Trophoblast cell (in vitro differentiated cells and primary cell): ENCODE results near the gene ARHGEF11.
A peak's percentile ranks its signal among the peaks of the same experiment; 100 is the strongest.

Experiments used
- DNase-seq, 2 donors: peaks; one replicate each; pipeline ENCODE4 v3.0.0-alpha.2; 2016
- H2AFZ ChIP-seq: 2 replicates; pipeline ENCODE4 v1.6.1; 2013; ENCODE audit warnings: low read length, moderate library complexity, mild to moderate bottlenecking; ENCODE audit not compliant: insufficient read depth, poor library complexity
- H2AK5ac ChIP-seq: 2 replicates; pipeline ENCODE4 v1.6.1; 2013; ENCODE audit warnings: mild to moderate bottlenecking, low read length
- H2BK120ac ChIP-seq: 2 replicates; pipeline ENCODE4 v1.6.1; 2013; ENCODE audit warnings: low read length, mild to moderate bottlenecking, moderate library complexity; ENCODE audit not compliant: insufficient read depth, poor library complexity
- H2BK12ac ChIP-seq: 2 replicates; pipeline ENCODE4 v1.6.1; 2013; ENCODE audit warnings: mild to moderate bottlenecking, low read length, moderate library complexity
- H2BK5ac ChIP-seq: 2 replicates; pipeline ENCODE4 v1.6.1; 2013; ENCODE audit warnings: low read length, low read depth, moderate library complexity, mild to moderate bottlenecking; ENCODE audit not compliant: poor library complexity
- H3K14ac ChIP-seq: 2 replicates; pipeline ENCODE4 v1.6.1; 2013; ENCODE audit warnings: mild to moderate bottlenecking, low read length
- H3K18ac ChIP-seq: 2 replicates; pipeline ENCODE4 v1.6.1; 2013; ENCODE audit warnings: mild to moderate bottlenecking, low read length
- H3K23ac ChIP-seq: 2 replicates; pipeline ENCODE4 v1.6.1; 2013; ENCODE audit warnings: low read length
- H3K27ac ChIP-seq: 2 replicates; pipeline ENCODE4 v1.5.1; 2013; ENCODE audit warnings: low read depth, mild to moderate bottlenecking, inconsistent platforms, low read length, moderate library complexity
- H3K27me3 ChIP-seq: 2 replicates; pipeline ENCODE4 v1.6.1; 2013; ENCODE audit warnings: inconsistent platforms, mild to moderate bottlenecking, low read length, moderate library complexity; ENCODE audit not compliant: insufficient read depth
- H3K36me3 ChIP-seq, 2 experiments: 1 replicate in 1 of 2; 2 replicates in 1 of 2; pipeline ENCODE4 v1.6.1; 2013; ENCODE audit warnings: low read length in 2 of 2, mild to moderate bottlenecking in 2 of 2, moderate library complexity in 1 of 2; ENCODE audit not compliant: insufficient read depth in 2 of 2, control insufficient read depth in 1 of 2
- H3K4ac ChIP-seq: 2 replicates; pipeline ENCODE4 v1.6.1; 2013; ENCODE audit warnings: low read depth, mild to moderate bottlenecking, low read length, moderate library complexity
- H3K4me1 ChIP-seq, 2 experiments: 1 replicate in 1 of 2; 2 replicates in 1 of 2; pipeline ENCODE4 v1.6.1; 2013; ENCODE audit warnings: low read length in 2 of 2, mild to moderate bottlenecking in 2 of 2, moderate library complexity in 1 of 2; ENCODE audit not compliant: insufficient read depth in 2 of 2, control insufficient read depth in 1 of 2
- H3K4me2 ChIP-seq: 2 replicates; pipeline ENCODE4 v1.6.1; 2013; ENCODE audit warnings: inconsistent platforms, mild to moderate bottlenecking, low read length, moderate library complexity
- H3K4me3 ChIP-seq: 2 replicates; pipeline ENCODE4 v1.5.1; 2013; ENCODE audit warnings: mild to moderate bottlenecking, low read depth, low read length, inconsistent platforms
- H3K79me1 ChIP-seq: one replicate; pipeline ENCODE4 v1.6.1; 2013; ENCODE audit warnings: low read length
- H3K79me2 ChIP-seq: 2 replicates; pipeline ENCODE4 v1.6.1; 2013; ENCODE audit warnings: low read length, mild to moderate bottlenecking; ENCODE audit not compliant: control insufficient read depth, insufficient read depth, poor library complexity
- H3K9ac ChIP-seq: 2 replicates; pipeline ENCODE4 v1.6.1; 2013; ENCODE audit warnings: mild to moderate bottlenecking, low read length
- H3K9me3 ChIP-seq: 2 replicates; pipeline ENCODE4 v1.6.1; 2013; ENCODE audit warnings: low read depth, mild to moderate bottlenecking, control low read depth, inconsistent platforms, low read length; ENCODE audit not compliant: insufficient read depth
- H4K12ac ChIP-seq: 2 replicates; pipeline ENCODE4 v1.6.1; 2013; ENCODE audit warnings: low read depth, mild to moderate bottlenecking, low read length, moderate library complexity
- H4K8ac ChIP-seq: 2 replicates; pipeline ENCODE4 v1.6.1; 2013; ENCODE audit warnings: low read depth, mild to moderate bottlenecking, low read length, moderate library complexity
- H4K91ac ChIP-seq: one replicate; pipeline ENCODE4 v1.6.1; 2013; ENCODE audit warnings: low read depth, mild to moderate bottlenecking, low read length, moderate library complexity
- WGBS: extraction: QIAGEN DNeasy Blood & Tissue Kit; methylation state at CpG from one replicate; pipeline ENCODE4 v1.1.7; 2013; ENCODE audit warnings: missing lambda C conversion rate; ENCODE audit not compliant: insufficient read length, insufficient coverage; ENCODE audit errors: extremely low coverage; 5-methylcytosine and 5-hydroxymethylcytosine counted together

ARHGEF11 gene

GRCh38 chr1:156998840-156999500 lies 46.6 kb downstream of the ARHGEF11 start:
- H3K27ac ChIP-seq: no peak overlapping the region
- H4K8ac ChIP-seq: no peak overlapping the region
- H2BK12ac ChIP-seq: no peak overlapping the region
- no peak overlapping the region for H2AK5ac ChIP-seq
- H3K27me3 ChIP-seq: no peaks in the 10 kb centered on the region
- H3K4me1 ChIP-seq: peaks cover 9 to 25% of the 10 kb centered on the region in 2 experiments
- WGBS: no CpG with 5 or more reads among the region's 7 CpGs
- no peak overlapping the region for H3K14ac ChIP-seq
- no peaks in the 10 kb centered on the region for H3K9me3 ChIP-seq
- no peak overlapping the region for H4K91ac ChIP-seq
- H4K12ac ChIP-seq: no peak overlapping the region
- no peak for DNase-seq
- H2AFZ ChIP-seq: no peak overlapping the region
- H2BK5ac ChIP-seq: no peak overlapping the region
- no peak overlapping the region for H3K9ac ChIP-seq
- H3K23ac ChIP-seq: no peak overlapping the region
- H3K79me1 ChIP-seq: peaks cover 2% of the 10 kb centered on the region
- no peak overlapping the region for H3K4ac ChIP-seq
- no peak overlapping the region for H2BK120ac ChIP-seq
- H3K4me2 ChIP-seq: no peak overlapping the region
- no peak overlapping the region for H3K18ac ChIP-seq
- H3K36me3 ChIP-seq: no peaks in the 10 kb centered on the region
- no peak overlapping the region for H3K4me3 ChIP-seq
- H3K79me2 ChIP-seq: no peaks in the 10 kb centered on the region

- no peak for DNase-seq
- no peak overlapping the region for H3K4me2 ChIP-seq
- H3K79me1 ChIP-seq: peaks cover 2% of the 10 kb centered on the region
- H4K12ac ChIP-seq: no peak overlapping the region
- H3K4me3 ChIP-seq: no peak overlapping the region
- no peak overlapping the region for H3K9ac ChIP-seq
- WGBS: no CpG with 5 or more reads among the region's 3 CpGs
- no peak overlapping the region for H2BK5ac ChIP-seq
- no peak overlapping the region for H3K27ac ChIP-seq
- H2BK12ac ChIP-seq: no peak overlapping the region
- no peak overlapping the region for H3K14ac ChIP-seq
- H3K27me3 ChIP-seq: no peaks in the 10 kb centered on the region
- peaks cover 10 to 27% of the 10 kb centered on the region in 2 experiments for H3K4me1 ChIP-seq
- H3K36me3 ChIP-seq: no peaks in the 10 kb centered on the region
- no peaks in the 10 kb centered on the region for H3K79me2 ChIP-seq
- H4K91ac ChIP-seq: no peak overlapping the region
- no peak overlapping the region for H2BK120ac ChIP-seq
- H4K8ac ChIP-seq: no peak overlapping the region
- H2AFZ ChIP-seq: no peak overlapping the region
- H3K18ac ChIP-seq: no peak overlapping the region
- no peak overlapping the region for H2AK5ac ChIP-seq
- H3K9me3 ChIP-seq: no peaks in the 10 kb centered on the region
- no peak overlapping the region for H3K23ac ChIP-seq
- H3K4ac ChIP-seq: no peak overlapping the region
Measured at GRCh38 chr1:156998301-156998700, 47.2 kb downstream of the ARHGEF11 start.

- no peaks in the 10 kb centered on the region for H3K36me3 ChIP-seq
- peaks cover 2% of the 10 kb centered on the region for H3K79me1 ChIP-seq
- H3K4me1 ChIP-seq: peaks cover 10 to 20% of the 10 kb centered on the region in 2 experiments
- H3K79me2 ChIP-seq: no peaks in the 10 kb centered on the region
- H3K23ac ChIP-seq: no peak overlapping the region
- no peak overlapping the region for H3K18ac ChIP-seq
- no peak overlapping the region for H2BK12ac ChIP-seq
- no peak overlapping the region for H4K8ac ChIP-seq
- H3K4ac ChIP-seq: no peak overlapping the region
- H2BK120ac ChIP-seq: no peak overlapping the region
- no peak overlapping the region for H3K27ac ChIP-seq
- H3K9me3 ChIP-seq: peaks cover 1% of the 10 kb centered on the region
- no CpG with 5 or more reads among the region's 5 CpGs for WGBS
- no peak overlapping the region for H4K91ac ChIP-seq
- no peak overlapping the region for H4K12ac ChIP-seq
- H3K4me3 ChIP-seq: no peak overlapping the region
- H2BK5ac ChIP-seq: no peak overlapping the region
- no peak overlapping the region for H3K9ac ChIP-seq
- no peak overlapping the region for H3K14ac ChIP-seq
- no peak overlapping the region for H2AK5ac ChIP-seq
- H3K27me3 ChIP-seq: no peaks in the 10 kb centered on the region
- H3K4me2 ChIP-seq: no peak overlapping the region
- no peak for DNase-seq
- no peak overlapping the region for H2AFZ ChIP-seq
Measured at GRCh38 chr1:156995412-156995811, 50.1 kb downstream of the ARHGEF11 start.

GRCh38 chr1:156994277-156994676 lies 51.3 kb downstream of the ARHGEF11 start:
- WGBS: no CpG with 5 or more reads among the region's 2 CpGs
- no peak overlapping the region for H3K4ac ChIP-seq
- no peaks in the 10 kb centered on the region for H3K79me2 ChIP-seq
- no peaks in the 10 kb centered on the region for H3K27me3 ChIP-seq
- H2BK5ac ChIP-seq: no peak overlapping the region
- no peak overlapping the region for H2AFZ ChIP-seq
- H2BK120ac ChIP-seq: no peak overlapping the region
- H2BK12ac ChIP-seq: no peak overlapping the region
- no peak overlapping the region for H3K4me3 ChIP-seq
- H4K8ac ChIP-seq: no peak overlapping the region
- no peak overlapping the region for H3K14ac ChIP-seq
- H3K79me1 ChIP-seq: peaks cover 2% of the 10 kb centered on the region
- no peak overlapping the region for H3K23ac ChIP-seq
- peaks cover 1% of the 10 kb centered on the region for H3K9me3 ChIP-seq
- H3K4me2 ChIP-seq: no peak overlapping the region
- H3K27ac ChIP-seq: no peak overlapping the region
- DNase-seq: peak in 1 of 2 donors; percentile 48
- no peak overlapping the region for H4K91ac ChIP-seq
- H3K36me3 ChIP-seq: no peaks in the 10 kb centered on the region
- no peak overlapping the region for H3K9ac ChIP-seq
- H3K4me1 ChIP-seq: peaks cover 10 to 20% of the 10 kb centered on the region in 2 experiments
- no peak overlapping the region for H4K12ac ChIP-seq
- H2AK5ac ChIP-seq: no peak overlapping the region
- no peak overlapping the region for H3K18ac ChIP-seq
